Uterus (tissue), 4 donors: ENCODE measurements around the gene BSX. TPM values are rescaled to one million over a fixed set of nuclear protein-coding genes. Genes with fewer than 3 reads are reported as not detected.
A peak's percentile ranks its signal among the peaks of the same experiment; 100 is the strongest.

Source experiments
- DNase-seq, 2 donors: peaks; one replicate each; pipeline ENCODE4 v3.0.0-alpha.2; 2019 to 2020
- H3K27ac ChIP-seq, 2 donors: fragments of 200-600 bp; sonication (generic); 1 replicate in 1 of 2; 2 replicates in 1 of 2; pipeline ENCODE4 v1.5.1; 2016 to 2018
- H3K27me3 ChIP-seq, 2 donors: fragments of 200-600 bp; sonication (generic); one replicate each; pipeline ENCODE4 v1.5.1; 2018 to 2019; ENCODE audit warnings: control low read depth in 1 of 2
- H3K36me3 ChIP-seq, 2 donors: fragments of 200-600 bp; sonication (generic); one replicate each; pipeline ENCODE4 v1.5.1; 2019; ENCODE audit warnings: control low read depth in 1 of 2
- H3K4me1 ChIP-seq, 2 donors: fragments of 200-600 bp; sonication (generic); one replicate each; pipeline ENCODE4 v1.5.1; 2018 to 2019; ENCODE audit warnings: control low read depth in 1 of 2
- H3K4me3 ChIP-seq, 2 donors: fragments of 200-600 bp; sonication (generic); 1 replicate in 1 of 2; 2 replicates in 1 of 2; pipeline ENCODE4 v1.5.1; 2018 to 2019; ENCODE audit warnings: mild to moderate bottlenecking in 1 of 2
- H3K9me3 ChIP-seq, 2 donors: fragments of 200-600 bp; sonication (generic); one replicate each; pipeline ENCODE4 v1.5.1; 2019; ENCODE audit warnings: control low read depth in 1 of 2
- CTCF ChIP-seq, 4 experiments: fragments of 200-600 bp in 2 of 4; fragments of 450-650 bp in 2 of 4; sonication (generic) in 2 of 4; IDR thresholded peaks; one replicate each; pipeline ENCODE4 v1.5.1; 2016 to 2019; ENCODE audit warnings: antibody characterized with exemption in 4 of 4, mild to moderate bottlenecking in 2 of 4, moderate library complexity in 1 of 4
- POLR2A ChIP-seq, 2 donors: fragments of 450-650 bp; IDR thresholded peaks; one replicate each; pipeline ENCODE4 v1.6.1; 2016; ENCODE audit warnings: antibody characterized with exemption in 2 of 2, mild to moderate bottlenecking in 1 of 2, moderate library complexity in 1 of 2
- intact Hi-C: fragments of 100-400 bp; cut with DNase I; formaldehyde crosslinking; loops from one replicate; pipeline ENCODE4 v1.15.1; 2023; ENCODE audit warnings: low total_unique reads
- total RNA-seq, 4 donors: library from RNA; depleted of rRNA in 3 of 4; stranded (reverse); fragments of >200 nt in 3 of 4; gene quantifications; one replicate each; pipeline versions ENCODE4 v1.1.0 to v1.2.4, GENCODE V29; 2014 to 2023
- donor health status: DM: yes; HTN: yes; CAD: no.

Gene BSX
- total RNA-seq, 4 donors from 2014 or later: not detected

- Histone ChIP-seq H3K27ac (no peak overlapping the region), H3K4me3 (no peak overlapping the region), H3K36me3 (no peaks in the 10 kb centered on the region), H3K9me3 (no peaks in the 10 kb centered on the region), H3K27me3 (no peaks in the 10 kb centered on the region), H3K4me1 (no peaks in the 10 kb centered on the region)
- intact Hi-C loops: no loop called here
- no peak for DNase-seq
- TF ChIP-seq POLR2A (IDR thresholded peaks at IDR 0.05) (no peak), CTCF (IDR thresholded peaks at IDR 0.05) (no peak)
These were observed 27.2 kb downstream of the BSX start for GRCh38 chr11:122954455-122954854.

GRCh38 chr11:122951211-122951610 lies 30.4 kb downstream of the BSX start:
- no peaks in the 10 kb centered on the region for H3K27me3 ChIP-seq
- H3K36me3 ChIP-seq: no peaks in the 10 kb centered on the region
- intact Hi-C loops: no loop called here
- no peak for TF ChIP-seq POLR2A (IDR thresholded peaks at IDR 0.05)
- no peak for TF ChIP-seq CTCF (IDR thresholded peaks at IDR 0.05)
- H3K4me1 ChIP-seq: no peaks in the 10 kb centered on the region
- DNase-seq: no peak
- no peak overlapping the region for H3K4me3 ChIP-seq
- no peak overlapping the region for H3K27ac ChIP-seq
- no peaks in the 10 kb centered on the region for H3K9me3 ChIP-seq

GRCh38 chr11:122938557-122938956 lies 43.1 kb downstream of the BSX start:
- no peak overlapping the region for H3K4me3 ChIP-seq
- no peaks in the 10 kb centered on the region for H3K9me3 ChIP-seq
- intact Hi-C loops: no loop called here
- no peaks in the 10 kb centered on the region for H3K36me3 ChIP-seq
- no peaks in the 10 kb centered on the region for H3K4me1 ChIP-seq
- TF ChIP-seq CTCF (IDR thresholded peaks at IDR 0.05) (no peak), POLR2A (IDR thresholded peaks at IDR 0.05) (no peak)
- H3K27ac ChIP-seq: no peak overlapping the region
- H3K27me3 ChIP-seq: no peaks in the 10 kb centered on the region
- no peak for DNase-seq

- intact Hi-C loops: no loop called here
- Histone ChIP-seq H3K4me3 (no peak overlapping the region), H3K4me1 (no peaks in the 10 kb centered on the region), H3K27ac (no peak overlapping the region), H3K9me3 (no peaks in the 10 kb centered on the region), H3K36me3 (no peaks in the 10 kb centered on the region), H3K27me3 (no peaks in the 10 kb centered on the region)
- TF ChIP-seq POLR2A (IDR thresholded peaks at IDR 0.05) (no peak), CTCF (IDR thresholded peaks at IDR 0.05) (no peak)
- no peak for DNase-seq
These were observed 43.7 kb downstream of the BSX start for GRCh38 chr11:122937983-122938382.

GRCh38 chr11:122933416-122933815 lies 48.2 kb downstream of the BSX start:
- intact Hi-C loops: no loop called here
- Histone ChIP-seq H3K9me3 (no peaks in the 10 kb centered on the region), H3K27me3 (no peaks in the 10 kb centered on the region), H3K36me3 (no peaks in the 10 kb centered on the region), H3K4me3 (no peak overlapping the region), H3K4me1 (no peaks in the 10 kb centered on the region), H3K27ac (peak overlapping the region; percentile 56 to 63)
- peak in 1 of 2 donors; percentile 22 for DNase-seq
- no peak for TF ChIP-seq POLR2A (IDR thresholded peaks at IDR 0.05)

- H3K4me3 ChIP-seq: no peak overlapping the region
- intact Hi-C loops: no loop called here
- no peak for DNase-seq
- TF ChIP-seq CTCF (IDR thresholded peaks at IDR 0.05): no peak
- TF ChIP-seq POLR2A (IDR thresholded peaks at IDR 0.05): no peak
- no peaks in the 10 kb centered on the region for H3K36me3 ChIP-seq
- no peaks in the 10 kb centered on the region for H3K9me3 ChIP-seq
- H3K4me1 ChIP-seq: no peaks in the 10 kb centered on the region
- H3K27ac ChIP-seq: no peak overlapping the region
- H3K27me3 ChIP-seq: no peaks in the 10 kb centered on the region
These were observed 50.1 kb downstream of the BSX start for GRCh38 chr11:122931510-122931909.
